ENCODE measurements around the gene NKD2.

DNA sequence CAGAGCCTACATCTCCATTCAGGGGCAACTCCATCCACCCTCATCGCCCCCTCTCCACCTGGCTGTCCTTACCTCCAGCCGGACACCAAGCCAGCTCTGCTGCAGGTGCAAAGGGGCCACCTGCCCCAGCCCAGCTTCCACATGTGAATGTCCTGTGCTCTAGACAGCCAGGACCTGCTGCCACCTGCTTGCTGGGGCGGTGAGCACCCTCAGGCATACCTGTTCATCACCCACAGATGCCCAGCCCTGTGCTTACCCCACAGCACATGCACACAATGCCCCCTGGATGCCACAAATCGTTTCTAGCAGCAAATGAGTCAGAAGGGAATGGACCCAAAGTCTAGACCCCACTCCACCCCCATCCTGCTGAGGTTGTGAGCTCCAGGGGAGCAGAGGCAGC, 13.3 kb upstream of the NKD2 start:
- TF ChIP-seq CTCF (IDR thresholded peaks at IDR 0.05) (no peak), POLR2A (IDR thresholded peaks at IDR 0.05) (no peak)

All from adrenal gland (tissue), 5 donors.